ENCODE measurements around the gene PEX5L.

DNA sequence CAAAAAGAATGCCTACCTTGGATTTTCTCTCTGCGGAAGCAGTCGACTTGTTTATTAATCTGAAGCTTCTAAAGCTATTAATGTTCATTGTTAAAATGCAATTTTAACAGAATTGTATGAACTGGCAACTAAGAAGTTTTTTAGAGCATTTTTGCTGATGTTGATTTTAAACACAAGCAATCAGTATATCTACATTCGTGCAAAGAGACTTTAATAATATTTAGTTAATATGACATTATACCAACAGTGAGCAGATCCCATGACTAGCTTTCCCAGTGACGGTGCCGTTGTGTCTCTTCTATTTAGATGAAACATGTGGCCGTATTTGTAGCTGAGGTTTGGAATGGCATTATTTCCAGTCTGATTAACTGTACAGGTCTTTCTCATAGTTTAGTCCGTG, 88.0 kb downstream of the PEX5L start:
- TF ChIP-seq CTCF (conservative IDR thresholded peaks at IDR 0.05 in 1 of 2, IDR thresholded peaks at IDR 0.05 in 1 of 2; ENCODE audit: low read depth in 1 of 2, low read length in 2 of 2) (no peak), EZH2 (IDR thresholded peaks at IDR 0.05; ENCODE audit: low read length, missing control alignments) (no peak)

All from fibroblast of lung (primary cell).